NCI-H2081 treated with DMSO at 0.1 percent for 48 hours (cell line): ENCODE data around the gene RLBP1.

Source experiments
- DNase-seq: peaks from one replicate; lab custom pipeline; 2025; lab: John Stamatoyannopoulos, UW

Gene RLBP1

DNA sequence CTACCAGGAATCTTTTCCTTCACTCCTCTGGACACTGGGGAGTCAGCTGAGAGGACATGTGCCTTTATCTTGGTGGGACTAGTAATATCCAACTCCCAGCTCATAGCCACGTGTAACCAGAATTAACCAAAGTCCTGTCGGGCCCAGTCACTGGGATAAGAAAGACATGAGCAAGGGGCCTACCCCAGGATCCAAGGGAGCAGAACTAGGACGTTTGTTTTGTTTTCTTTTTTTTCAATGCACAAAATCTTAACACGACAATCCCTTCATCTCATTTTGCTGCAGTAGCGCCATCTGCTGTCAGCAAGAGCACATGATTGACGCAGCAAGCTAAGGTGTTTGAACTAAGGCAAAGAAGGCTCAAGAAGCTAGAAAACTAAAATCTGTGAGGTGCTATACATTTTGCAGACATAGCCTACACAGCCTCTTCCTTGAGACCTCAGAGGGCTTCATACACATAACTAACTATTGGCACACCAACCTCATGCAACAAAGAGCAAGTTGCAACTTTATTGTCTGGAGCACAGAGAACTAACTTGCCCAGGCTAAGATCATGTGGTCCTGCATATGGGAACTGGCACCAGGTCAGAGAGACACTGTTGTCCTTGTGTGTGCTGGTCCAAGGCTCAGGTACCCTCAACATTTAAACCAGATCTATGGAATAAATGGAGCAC lies 43.6 kb downstream of the RLBP1 start:
- no peak for DNase-seq

DNA sequence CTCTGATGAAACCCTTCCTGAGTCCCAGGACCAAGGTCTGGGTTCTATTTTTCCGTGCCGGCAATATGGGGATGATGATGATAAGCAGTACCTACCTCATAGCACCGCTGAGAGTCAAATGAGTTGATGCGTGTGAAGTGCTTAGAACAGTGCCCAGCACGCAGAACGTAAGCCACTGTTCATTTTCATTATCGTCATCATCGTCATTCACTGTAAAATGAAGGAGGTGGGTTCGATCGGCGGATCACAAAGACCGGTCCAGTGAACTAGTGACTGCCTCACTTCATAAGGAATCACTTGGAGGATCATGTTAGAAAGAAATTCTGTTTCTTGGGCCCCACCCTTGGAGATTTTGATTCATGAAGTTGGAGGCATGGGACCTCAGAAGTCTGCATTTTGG lies 44.3 kb downstream of the RLBP1 start:
- DNase-seq = no peak

DNA sequence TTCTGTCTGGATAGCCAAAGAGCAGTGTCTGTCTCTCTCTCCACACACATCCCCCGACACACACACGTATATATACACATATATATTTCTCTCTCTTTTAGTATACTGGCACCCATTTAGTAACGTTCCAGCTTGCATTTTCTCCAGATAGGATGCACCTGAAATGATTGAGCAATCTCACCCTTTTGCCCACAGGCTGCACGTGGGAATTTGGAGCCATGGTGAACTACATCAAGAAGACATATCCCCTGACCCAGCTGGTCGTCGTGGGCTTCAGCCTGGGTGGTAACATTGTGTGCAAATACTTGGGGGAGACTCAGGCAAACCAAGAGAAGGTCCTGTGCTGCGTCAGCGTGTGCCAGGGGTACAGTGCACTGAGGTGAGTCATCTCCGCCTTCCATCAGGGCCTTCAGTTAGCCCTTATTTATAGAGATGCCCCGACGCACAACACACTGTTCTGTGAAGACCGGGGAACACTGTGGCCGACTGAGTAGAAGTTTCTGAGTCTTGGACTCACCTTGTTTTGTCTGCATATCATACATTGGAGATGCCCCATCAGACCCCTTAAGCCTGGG lies 45.7 kb downstream of the RLBP1 start:
- no peak for DNase-seq

DNA sequence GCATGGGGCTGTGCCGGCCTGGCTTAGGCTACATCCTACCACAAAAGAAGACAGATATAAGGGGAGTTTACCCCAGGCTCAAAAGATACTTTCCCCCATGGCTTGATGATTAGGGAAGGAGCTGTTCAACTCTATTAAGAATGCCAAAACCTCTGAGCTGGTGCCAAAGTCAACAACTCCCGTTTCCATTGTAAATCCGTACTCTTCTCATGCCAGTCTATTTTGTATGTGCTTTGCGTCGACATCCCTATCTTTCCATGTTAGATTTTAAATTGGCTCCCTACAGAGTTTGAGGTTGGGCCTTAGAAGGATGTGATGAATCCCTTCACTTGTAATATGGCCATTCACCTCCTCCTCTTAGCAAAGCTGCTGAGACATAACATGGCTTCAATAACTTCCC lies 46.9 kb downstream of the RLBP1 start:
- DNase-seq = no peak

DNA sequence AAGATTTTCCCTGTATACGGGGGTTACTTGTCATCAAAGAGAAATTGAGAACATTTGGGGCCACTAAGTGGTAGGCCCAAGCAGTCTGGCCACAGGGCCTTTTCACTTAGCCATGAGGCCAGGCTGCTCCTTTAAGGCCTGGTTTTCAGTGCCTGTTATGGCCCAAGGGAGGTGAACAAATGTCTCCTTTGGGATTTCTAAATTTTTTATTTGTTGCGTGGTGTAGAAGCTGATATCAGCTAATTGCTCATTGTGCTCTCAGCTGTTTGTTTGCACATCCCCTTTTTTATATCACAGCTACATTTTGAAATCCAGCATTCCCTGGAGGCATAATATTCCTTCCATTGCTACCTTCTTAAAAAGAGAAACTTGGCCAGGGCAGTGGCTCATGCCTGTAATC lies 48.5 kb downstream of the RLBP1 start:
- DNase-seq = no peak

DNA sequence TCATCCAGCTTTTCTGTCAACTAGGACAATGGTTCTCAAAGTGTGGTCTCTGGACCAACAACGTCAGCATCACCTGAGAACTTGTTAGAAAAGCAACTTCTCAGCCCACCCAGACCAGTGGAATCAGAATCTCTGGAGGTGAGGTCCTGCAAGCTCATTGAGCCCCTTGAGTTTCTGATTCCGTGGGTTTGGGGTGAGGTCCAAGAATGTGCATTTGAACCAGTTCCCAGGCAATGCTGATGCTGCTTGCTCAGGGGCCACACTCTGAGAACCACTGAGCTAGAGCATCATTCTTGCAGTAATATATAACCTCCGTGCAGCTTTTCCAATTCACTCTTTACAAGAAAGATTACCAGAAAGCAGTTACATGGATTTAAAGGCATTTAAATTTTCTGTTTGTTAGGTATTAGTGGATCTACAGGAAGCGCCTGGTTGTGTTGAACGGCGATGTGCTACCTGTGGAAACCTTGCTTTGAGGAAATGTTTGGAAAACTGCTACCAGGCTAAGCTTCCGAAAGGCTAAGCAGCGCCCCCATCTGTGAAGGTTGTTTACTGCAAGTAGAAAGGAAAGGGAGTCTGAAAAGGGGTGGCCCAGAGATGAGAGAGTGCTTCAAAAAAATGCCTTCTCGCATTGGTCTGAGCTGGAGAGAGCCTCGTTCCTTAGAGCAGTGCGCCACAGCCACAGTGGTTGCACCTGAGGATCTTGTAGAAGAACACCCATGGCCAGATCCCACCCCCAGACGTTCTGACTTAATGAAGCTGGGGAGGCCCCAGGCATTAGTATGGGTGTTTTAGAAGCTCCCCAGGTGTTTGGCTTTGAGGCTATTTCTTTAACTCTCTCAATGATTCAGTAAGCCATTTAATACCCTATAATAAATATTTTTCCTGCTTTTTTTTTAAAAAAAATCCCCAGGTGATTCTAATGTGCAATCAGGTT lies 50.0 kb downstream of the RLBP1 start:
- DNase-seq = no peak

DNA sequence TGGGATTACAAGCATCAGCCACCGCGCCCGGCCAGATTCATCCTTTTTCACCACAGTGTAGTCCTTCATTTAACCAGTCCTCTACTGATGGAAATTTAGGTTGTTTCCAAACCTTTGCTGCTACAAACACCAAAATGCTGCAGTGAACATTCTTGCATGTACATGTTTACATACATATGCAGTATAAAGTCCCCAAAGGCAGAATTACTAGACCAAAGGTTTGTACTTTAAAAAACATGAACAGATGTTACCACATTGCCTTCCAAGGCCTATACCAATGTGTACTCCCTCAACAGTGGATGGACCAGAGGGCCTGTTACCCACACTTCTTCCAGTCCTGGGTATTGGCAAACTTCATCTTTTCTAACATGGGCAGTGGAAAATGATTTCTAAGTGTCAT lies 51.0 kb downstream of the RLBP1 start:
- DNase-seq = no peak

DNA sequence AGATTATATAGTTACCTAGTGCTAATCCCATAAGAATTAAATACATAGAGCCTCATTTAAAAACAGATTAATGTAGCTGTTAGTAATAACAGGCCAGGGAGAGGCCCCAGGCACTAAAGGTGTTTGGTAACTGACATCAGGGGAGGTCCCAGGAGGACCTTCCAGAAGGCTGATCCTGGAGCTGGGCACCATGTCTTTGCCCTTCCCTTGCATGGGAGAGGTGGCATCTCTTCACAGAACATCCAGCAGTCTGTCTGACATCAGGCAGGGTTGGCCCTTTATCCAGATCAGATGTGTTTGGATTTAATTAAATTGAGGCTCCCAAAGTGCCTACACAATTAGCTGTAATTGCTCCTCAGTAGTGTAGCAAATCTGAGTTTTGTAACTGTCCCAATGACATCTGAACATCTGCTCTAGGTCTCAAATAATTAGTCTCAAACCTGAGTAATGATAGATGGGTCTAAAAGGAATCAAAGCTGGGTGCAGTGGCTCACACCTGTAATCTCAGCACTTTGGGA lies 53.0 kb downstream of the RLBP1 start:
- DNase-seq = no peak

DNA sequence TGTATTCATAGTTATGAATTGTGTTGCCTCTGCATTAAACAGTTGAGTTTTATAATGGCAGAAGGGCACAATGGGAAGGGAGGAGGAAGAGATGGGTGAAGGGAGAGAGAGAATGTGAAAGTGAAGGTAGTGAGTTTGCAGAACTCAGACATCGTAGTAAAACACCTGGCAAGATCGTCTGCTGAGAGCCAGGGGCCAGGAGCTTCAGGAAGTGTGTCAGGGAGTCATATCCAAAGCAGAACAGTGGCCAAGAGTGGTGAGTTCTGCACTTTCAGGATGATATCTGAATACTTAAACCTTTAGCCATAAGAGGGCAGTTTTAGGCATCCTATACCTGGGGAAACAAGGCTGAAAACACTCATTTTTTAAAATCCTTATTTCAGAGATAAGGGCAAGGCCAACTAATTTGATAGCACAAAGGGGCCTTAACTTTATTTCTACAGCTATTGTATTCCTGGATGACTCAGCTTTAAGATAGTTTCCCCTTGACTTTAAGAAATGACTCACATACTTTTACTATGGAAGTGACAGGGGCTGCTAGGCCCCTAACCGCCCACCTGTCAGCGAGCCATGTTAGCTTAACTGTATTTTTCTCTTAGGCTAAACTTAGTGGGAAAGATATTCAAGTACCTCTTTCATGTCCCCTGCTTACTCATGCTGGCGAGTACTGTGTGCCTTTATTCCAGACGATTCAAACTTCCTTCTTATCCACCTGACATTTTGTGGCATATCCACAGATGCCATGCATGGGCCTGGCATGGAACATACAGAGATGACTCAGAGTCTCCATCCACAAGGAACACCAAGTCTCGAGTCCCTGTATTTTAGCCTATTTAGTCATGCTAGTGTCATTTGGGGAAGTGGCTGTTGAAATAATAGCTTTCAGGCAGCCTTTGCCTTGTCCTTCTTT lies 53.9 kb downstream of the RLBP1 start:
- no peak for DNase-seq

DNA sequence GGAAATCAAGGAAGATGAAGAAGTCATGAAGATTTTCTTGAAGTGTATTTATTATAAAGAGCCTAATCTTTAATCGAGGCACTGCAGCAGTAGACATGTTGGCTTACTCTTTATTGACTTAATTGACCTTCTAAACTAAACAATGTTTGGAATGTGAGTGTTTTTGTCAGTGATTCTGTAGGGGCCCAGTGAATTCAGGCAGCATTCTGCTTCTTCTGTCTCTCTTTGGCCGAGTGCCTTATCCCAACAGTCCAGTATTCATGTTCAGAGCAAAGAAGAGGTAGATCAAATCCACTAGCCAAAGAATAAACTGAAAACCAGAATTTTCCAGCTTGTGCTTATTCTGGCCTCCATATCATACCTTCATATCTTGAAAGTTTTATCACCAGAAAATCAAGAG lies 55.7 kb downstream of the RLBP1 start:
- DNase-seq = no peak

DNA sequence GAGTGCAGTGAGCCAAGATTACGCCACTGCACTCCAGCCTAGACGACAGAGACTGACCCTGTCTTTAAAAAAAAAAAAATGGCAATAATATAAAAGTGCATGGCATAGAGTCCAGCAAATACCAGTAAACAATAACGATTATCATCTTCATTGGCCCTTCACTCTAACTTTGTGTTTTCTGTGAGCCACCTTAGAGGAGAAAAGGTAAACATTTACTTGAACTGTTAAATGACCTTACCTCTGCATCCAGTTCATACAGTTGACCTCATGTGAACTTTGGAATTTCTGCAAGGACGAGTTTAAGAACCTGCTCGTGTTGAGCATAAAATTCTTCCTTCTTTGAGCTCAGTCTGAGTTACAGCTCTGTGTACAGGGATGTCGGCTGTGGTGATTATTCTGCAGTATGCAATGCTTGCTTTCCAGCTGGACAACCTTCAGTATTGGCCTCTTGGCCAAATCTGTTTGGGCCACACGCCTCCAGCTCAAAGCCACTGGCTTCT lies 56.6 kb downstream of the RLBP1 start:
- DNase-seq = no peak

DNA sequence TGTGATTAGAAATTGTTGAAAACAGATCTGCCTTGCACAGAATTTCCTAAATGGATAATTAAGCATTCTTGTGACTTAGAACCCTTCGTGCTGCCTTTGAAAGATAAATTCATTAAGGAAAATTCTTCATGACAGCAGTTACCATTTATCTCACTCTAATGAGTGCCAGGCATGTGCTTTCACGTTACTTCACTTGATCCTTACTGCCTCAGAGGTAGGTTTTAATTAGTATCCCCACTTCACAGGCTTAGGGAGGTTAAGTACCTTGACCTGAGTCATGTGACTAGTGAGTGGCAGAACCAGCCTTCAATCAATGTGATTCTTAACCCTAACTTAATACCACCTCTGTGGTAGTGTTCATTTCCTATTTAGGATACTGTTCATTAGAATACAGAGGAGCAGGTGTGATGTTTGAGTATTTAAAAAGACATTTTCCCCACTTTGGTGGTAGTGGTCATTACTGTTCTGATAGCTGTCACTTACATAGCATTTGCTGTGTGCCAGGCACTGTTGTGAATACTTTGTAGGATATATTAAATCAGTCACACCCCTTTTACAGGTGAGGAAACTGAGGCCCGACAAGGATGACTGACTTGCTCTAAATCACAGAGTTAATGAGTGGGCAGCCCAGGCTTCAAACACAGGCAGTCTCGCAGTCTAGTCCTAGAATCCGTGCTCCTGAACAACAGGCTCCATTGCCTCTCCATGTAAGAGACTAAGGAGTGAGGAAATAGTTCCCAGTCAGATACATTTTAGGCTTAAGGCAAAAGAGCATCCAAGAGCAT lies 57.9 kb downstream of the RLBP1 start:
- DNase-seq = no peak

DNA sequence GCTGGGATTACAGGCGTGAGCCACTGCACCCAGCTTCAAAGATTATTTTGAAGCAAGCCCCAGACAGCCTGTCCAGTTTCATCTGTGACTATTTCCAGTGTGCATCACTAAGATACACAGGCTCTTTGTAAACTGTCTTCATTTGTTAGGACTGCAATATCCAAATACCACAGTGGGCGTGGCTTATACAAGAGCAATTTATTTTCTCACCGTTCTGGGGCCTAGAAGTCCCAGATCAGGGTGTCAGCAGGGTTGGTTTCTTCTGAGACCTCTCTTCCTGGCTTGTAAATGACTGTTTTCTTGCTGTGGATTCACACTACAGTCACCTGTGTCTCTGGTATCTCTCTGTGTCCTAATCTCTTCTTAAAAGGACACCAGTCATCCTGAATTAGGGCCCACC lies 59.7 kb downstream of the RLBP1 start:
- no peak for DNase-seq
